ENCODE results near the gene ALDH1A3.

ALDH1A3 gene

DNA sequence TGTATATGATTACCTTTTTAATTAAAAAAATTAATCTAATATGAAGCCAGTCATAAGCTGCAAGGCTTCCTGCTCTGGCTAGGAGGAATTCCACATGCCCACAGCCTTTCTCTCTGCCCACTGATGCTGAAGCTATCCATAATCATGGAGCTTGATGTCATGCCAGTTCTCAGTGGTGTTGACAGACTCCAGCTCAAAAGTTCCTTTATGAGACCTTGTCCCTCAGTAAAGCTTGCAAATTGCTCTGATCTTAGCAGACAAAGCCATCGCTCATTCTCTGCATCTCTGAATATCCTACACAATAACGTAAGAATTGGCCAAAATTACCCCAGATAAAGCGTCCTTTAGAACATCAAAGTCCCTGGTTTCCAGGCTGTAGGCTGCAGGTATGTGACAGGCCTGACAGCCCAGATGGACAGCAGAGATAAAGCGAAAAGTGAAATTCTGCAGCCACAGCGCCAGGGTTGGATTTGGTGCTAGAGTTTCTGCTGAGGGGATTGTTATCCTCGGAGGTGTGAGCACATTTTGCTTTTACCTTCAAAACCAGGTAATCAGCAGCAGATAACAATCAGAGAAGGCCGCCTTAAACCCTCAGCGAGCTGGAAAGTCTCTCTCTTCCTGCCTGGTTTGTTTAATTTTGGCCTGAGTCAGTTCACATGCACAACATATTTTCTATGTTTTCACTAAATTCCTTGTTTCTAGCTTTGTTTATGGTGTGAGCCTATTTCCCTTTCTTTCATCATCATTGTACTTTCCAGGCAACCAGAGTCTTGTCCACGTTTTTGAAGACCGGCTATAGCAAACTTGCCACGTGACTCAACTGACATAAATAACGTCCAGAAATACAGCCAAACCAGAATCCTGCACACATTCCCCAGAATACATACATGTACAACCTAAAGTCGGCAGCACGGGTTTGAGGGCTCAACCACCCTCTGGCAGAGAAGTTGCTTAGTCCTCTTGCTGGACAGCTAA, 36.6 kb upstream of the ALDH1A3 start:
- no peak overlapping the region for H4K91ac ChIP-seq (ENCODE audit: low read depth, low read length)
- no peak overlapping the region for H3K9ac ChIP-seq (ENCODE audit: low read length)
- H3K79me2 ChIP-seq (ENCODE audit: control insufficient read depth, insufficient read depth, low read length, poor library complexity) = no peaks in the 10 kb centered on the region
- DNase-seq = peak; percentile 88 to 97
- peaks cover 12% of the 10 kb centered on the region in 2 experiments for H3K4me1 ChIP-seq (ENCODE audit: control insufficient read depth in 1 of 2, insufficient read depth in 2 of 2, low read length in 2 of 2)
- H3K9me3 ChIP-seq (ENCODE audit: insufficient read depth, low read depth, low read length) = no peaks in the 10 kb centered on the region
- H3K18ac ChIP-seq (ENCODE audit: low read length) = no peak overlapping the region
- H3K23ac ChIP-seq (ENCODE audit: low read length) = no peak overlapping the region
- no peaks in the 10 kb centered on the region for H3K36me3 ChIP-seq (ENCODE audit: control insufficient read depth in 1 of 2, insufficient read depth in 2 of 2, low read length in 2 of 2)
- no peak overlapping the region for H4K8ac ChIP-seq (ENCODE audit: low read depth, low read length)
- H2AK5ac ChIP-seq (ENCODE audit: low read length) = no peak overlapping the region
- no peak overlapping the region for H3K14ac ChIP-seq (ENCODE audit: low read length)
- H2BK12ac ChIP-seq (ENCODE audit: low read length) = no peak overlapping the region
- H3K4me3 ChIP-seq (ENCODE audit: low read depth, low read length) = no peak overlapping the region
- WGBS (ENCODE audit: extremely low coverage, insufficient coverage, insufficient read length) = no CpG with 5 or more reads among the region's 14 CpGs
- no peak overlapping the region for H3K4ac ChIP-seq (ENCODE audit: low read depth, low read length)
- H2AFZ ChIP-seq (ENCODE audit: insufficient read depth, low read length, poor library complexity) = no peak overlapping the region
- no peak overlapping the region for H2BK120ac ChIP-seq (ENCODE audit: insufficient read depth, low read length, poor library complexity)
- peak overlapping the region; percentile 18 for H3K4me2 ChIP-seq (ENCODE audit: low read length)
- no peak overlapping the region for H2BK5ac ChIP-seq (ENCODE audit: low read depth, low read length, poor library complexity)
- peaks cover 2% of the 10 kb centered on the region for H3K79me1 ChIP-seq (ENCODE audit: low read length)
- no peaks in the 10 kb centered on the region for H3K27me3 ChIP-seq (ENCODE audit: insufficient read depth, low read length)
- peak overlapping the region; percentile 68 for H3K27ac ChIP-seq (ENCODE audit: low read depth, low read length)
- H4K12ac ChIP-seq (ENCODE audit: low read depth, low read length) = no peak overlapping the region

- H4K91ac ChIP-seq (ENCODE audit: low read depth, low read length) = no peak overlapping the region
- no peaks in the 10 kb centered on the region for H3K9me3 ChIP-seq (ENCODE audit: insufficient read depth, low read depth, low read length)
- H2AFZ ChIP-seq (ENCODE audit: insufficient read depth, low read length, poor library complexity) = no peak overlapping the region
- no peak overlapping the region for H3K23ac ChIP-seq (ENCODE audit: low read length)
- no peak overlapping the region for H3K4me3 ChIP-seq (ENCODE audit: low read depth, low read length)
- peaks cover 2% of the 10 kb centered on the region for H3K79me1 ChIP-seq (ENCODE audit: low read length)
- no peak overlapping the region for H3K9ac ChIP-seq (ENCODE audit: low read length)
- no peak overlapping the region for H2BK12ac ChIP-seq (ENCODE audit: low read length)
- no peak overlapping the region for H3K4ac ChIP-seq (ENCODE audit: low read depth, low read length)
- no peak overlapping the region for H4K8ac ChIP-seq (ENCODE audit: low read depth, low read length)
- no peak overlapping the region for H3K18ac ChIP-seq (ENCODE audit: low read length)
- no peaks in the 10 kb centered on the region for H3K79me2 ChIP-seq (ENCODE audit: control insufficient read depth, insufficient read depth, low read length, poor library complexity)
- H2AK5ac ChIP-seq (ENCODE audit: low read length) = no peak overlapping the region
- no peak overlapping the region for H3K4me2 ChIP-seq (ENCODE audit: low read length)
- no peak overlapping the region for H3K27ac ChIP-seq (ENCODE audit: low read depth, low read length)
- H3K36me3 ChIP-seq (ENCODE audit: control insufficient read depth in 1 of 2, insufficient read depth in 2 of 2, low read length in 2 of 2) = no peaks in the 10 kb centered on the region
- no CpG with 5 or more reads among the region's 8 CpGs for WGBS (ENCODE audit: extremely low coverage, insufficient coverage, insufficient read length)
- H2BK5ac ChIP-seq (ENCODE audit: low read depth, low read length, poor library complexity) = no peak overlapping the region
- H3K14ac ChIP-seq (ENCODE audit: low read length) = no peak overlapping the region
- peaks cover 12% of the 10 kb centered on the region in 2 experiments for H3K4me1 ChIP-seq (ENCODE audit: control insufficient read depth in 1 of 2, insufficient read depth in 2 of 2, low read length in 2 of 2)
- DNase-seq = no peak
- H3K27me3 ChIP-seq (ENCODE audit: insufficient read depth, low read length) = no peaks in the 10 kb centered on the region
- no peak overlapping the region for H4K12ac ChIP-seq (ENCODE audit: low read depth, low read length)
- H2BK120ac ChIP-seq (ENCODE audit: insufficient read depth, low read length, poor library complexity) = no peak overlapping the region
Measured at GRCh38 chr15:100844167-100844566, 35.5 kb upstream of the ALDH1A3 start.

- Histone ChIP-seq H3K9ac (ENCODE audit: low read length) (no peak overlapping the region), H3K36me3 (ENCODE audit: control insufficient read depth in 1 of 2, insufficient read depth in 2 of 2, low read length in 2 of 2) (no peaks in the 10 kb centered on the region)
Measured at GRCh38 chr15:100844778-100845177, 34.9 kb upstream of the ALDH1A3 start.

DNA sequence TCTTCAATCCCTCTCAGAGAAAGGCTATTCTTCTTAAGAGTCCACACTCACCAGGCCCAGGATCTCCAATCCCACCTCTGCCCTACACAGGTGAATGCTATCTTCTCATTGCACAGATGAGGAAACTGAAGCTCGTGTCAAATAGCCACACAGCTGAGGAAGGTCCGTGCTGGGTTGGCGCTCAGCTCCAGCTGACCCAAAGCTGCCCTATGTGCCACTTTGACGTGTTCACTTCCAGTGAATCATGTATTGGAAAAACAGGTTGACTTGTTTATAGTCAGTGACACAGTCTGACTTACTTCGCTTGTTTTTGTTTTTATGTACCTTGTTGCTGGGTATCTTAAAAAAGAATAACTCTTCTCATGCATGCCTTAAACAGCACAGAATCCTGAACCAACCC, 32.4 kb upstream of the ALDH1A3 start:
- peaks cover 2% of the 10 kb centered on the region for H3K79me1 ChIP-seq (ENCODE audit: low read length)
- no peak overlapping the region for H2BK5ac ChIP-seq (ENCODE audit: low read depth, low read length, poor library complexity)
- H3K4me3 ChIP-seq (ENCODE audit: low read depth, low read length) = no peak overlapping the region
- no peak overlapping the region for H3K4me2 ChIP-seq (ENCODE audit: low read length)
- no peak overlapping the region for H4K8ac ChIP-seq (ENCODE audit: low read depth, low read length)
- H3K9ac ChIP-seq (ENCODE audit: low read length) = no peak overlapping the region
- H2BK120ac ChIP-seq (ENCODE audit: insufficient read depth, low read length, poor library complexity) = no peak overlapping the region
- no peaks in the 10 kb centered on the region for H3K79me2 ChIP-seq (ENCODE audit: control insufficient read depth, insufficient read depth, low read length, poor library complexity)
- H3K27me3 ChIP-seq (ENCODE audit: insufficient read depth, low read length) = no peaks in the 10 kb centered on the region
- no peak overlapping the region for H3K18ac ChIP-seq (ENCODE audit: low read length)
- no peak overlapping the region for H2AK5ac ChIP-seq (ENCODE audit: low read length)
- H4K12ac ChIP-seq (ENCODE audit: low read depth, low read length) = no peak overlapping the region
- H2AFZ ChIP-seq (ENCODE audit: insufficient read depth, low read length, poor library complexity) = no peak overlapping the region
- peaks cover 11 to 12% of the 10 kb centered on the region in 2 experiments for H3K4me1 ChIP-seq (ENCODE audit: control insufficient read depth in 1 of 2, insufficient read depth in 2 of 2, low read length in 2 of 2)
- H3K14ac ChIP-seq (ENCODE audit: low read length) = no peak overlapping the region
- H3K4ac ChIP-seq (ENCODE audit: low read depth, low read length) = no peak overlapping the region
- peak; percentile 27 to 66 for DNase-seq
- peaks cover 4% of the 10 kb centered on the region for H3K9me3 ChIP-seq (ENCODE audit: insufficient read depth, low read depth, low read length)
- H3K27ac ChIP-seq (ENCODE audit: low read depth, low read length) = no peak overlapping the region
- no peaks in the 10 kb centered on the region for H3K36me3 ChIP-seq (ENCODE audit: control insufficient read depth in 1 of 2, insufficient read depth in 2 of 2, low read length in 2 of 2)
- no peak overlapping the region for H2BK12ac ChIP-seq (ENCODE audit: low read length)
- WGBS (ENCODE audit: extremely low coverage, insufficient coverage, insufficient read length) = no CpG with 5 or more reads among the region's 5 CpGs
- no peak overlapping the region for H3K23ac ChIP-seq (ENCODE audit: low read length)
- no peak overlapping the region for H4K91ac ChIP-seq (ENCODE audit: low read depth, low read length)

More at GRCh38 chr15:100844778-100845177, 34.9 kb upstream of the ALDH1A3 start:
- Histone ChIP-seq H2BK120ac (ENCODE audit: insufficient read depth, low read length, poor library complexity) (no peak overlapping the region), H4K91ac (ENCODE audit: low read depth, low read length) (no peak overlapping the region), H2BK5ac (ENCODE audit: low read depth, low read length, poor library complexity) (no peak overlapping the region), H3K79me1 (ENCODE audit: low read length) (peaks cover 2% of the 10 kb centered on the region), H3K79me2 (ENCODE audit: control insufficient read depth, insufficient read depth, low read length, poor library complexity) (no peaks in the 10 kb centered on the region), H4K8ac (ENCODE audit: low read depth, low read length) (no peak overlapping the region), H4K12ac (ENCODE audit: low read depth, low read length) (no peak overlapping the region), H3K4ac (ENCODE audit: low read depth, low read length) (no peak overlapping the region), H3K18ac (ENCODE audit: low read length) (no peak overlapping the region), H2BK12ac (ENCODE audit: low read length) (no peak overlapping the region), H3K9me3 (ENCODE audit: insufficient read depth, low read depth, low read length) (peaks cover 4% of the 10 kb centered on the region), H3K23ac (ENCODE audit: low read length) (no peak overlapping the region), H3K4me3 (ENCODE audit: low read depth, low read length) (no peak overlapping the region), H3K14ac (ENCODE audit: low read length) (no peak overlapping the region), H2AK5ac (ENCODE audit: low read length) (no peak overlapping the region), H3K4me2 (ENCODE audit: low read length) (no peak overlapping the region), H3K27me3 (ENCODE audit: insufficient read depth, low read length) (no peaks in the 10 kb centered on the region), H3K27ac (ENCODE audit: low read depth, low read length) (no peak overlapping the region), H2AFZ (ENCODE audit: insufficient read depth, low read length, poor library complexity) (no peak overlapping the region), H3K4me1 (ENCODE audit: control insufficient read depth in 1 of 2, insufficient read depth in 2 of 2, low read length in 2 of 2) (peaks cover 12% of the 10 kb centered on the region in 2 experiments)
- WGBS (ENCODE audit: extremely low coverage, insufficient coverage, insufficient read length) = no CpG with 5 or more reads among the region's 9 CpGs
- no peak for DNase-seq
